Keratinocyte (primary cell): ENCODE data around the gene MARK1. TPM values are rescaled to one million over a fixed set of nuclear protein-coding genes. Genes with fewer than 3 reads are reported as not detected.

Experiments
- DNase-seq: peaks from one replicate; pipeline ENCODE4 v3.0.0-alpha.2; 2011; ENCODE audit warnings: low read depth, missing footprints, low spot score
- FAIRE-seq: peaks from 2 replicates; lab custom pipeline; 2011; peaks lifted over from hg19 to GRCh38; lab: Jason Lieb, UNC
- H2AFZ ChIP-seq: 2 replicates; pipeline ENCODE4 v1.6.0; 2012; ENCODE audit warnings: low read length, control low read depth, inconsistent platforms; ENCODE audit not compliant: control insufficient read depth
- H3K27ac ChIP-seq: 2 replicates; pipeline ENCODE4 v1.5.1; 2011; ENCODE audit warnings: low read length; ENCODE audit not compliant: control insufficient read depth, insufficient read depth
- H3K27me3 ChIP-seq: 3 replicates; pipeline ENCODE4 v1.6.0; 2011; ENCODE audit warnings: low read length; ENCODE audit not compliant: control insufficient read depth, insufficient read depth; ENCODE audit errors: extremely low read depth
- H3K36me3 ChIP-seq, 2 experiments: 2 replicates in 1 of 2; 3 replicates in 1 of 2; pipeline ENCODE4 v1.5.1; 2011; ENCODE audit warnings: low read length in 2 of 2, mild to moderate bottlenecking in 1 of 2; ENCODE audit not compliant: control insufficient read depth in 2 of 2, insufficient read depth in 2 of 2; ENCODE audit errors: extremely low read depth in 1 of 2
- H3K4me1 ChIP-seq: 3 replicates; pipeline ENCODE4 v1.5.1; 2011; ENCODE audit warnings: low read length; ENCODE audit not compliant: control insufficient read depth, insufficient read depth; ENCODE audit errors: extremely low read depth
- H3K4me2 ChIP-seq: 3 replicates; pipeline ENCODE4 v1.6.0; 2011; ENCODE audit warnings: low read depth, low read length; ENCODE audit not compliant: control insufficient read depth, insufficient read depth; ENCODE audit errors: extremely low read depth
- H3K4me3 ChIP-seq, 3 experiments: fragments of 200-600 bp in 1 of 3; sonication (generic) in 1 of 3; 2 replicates in 2 of 3; 3 replicates in 1 of 3; pipeline ENCODE4 v1.5.1; 2011 to 2016; ENCODE audit warnings: low read length in 3 of 3, mild to moderate bottlenecking in 3 of 3, control low read depth in 2 of 3, inconsistent platforms in 1 of 3, low read depth in 1 of 3, mixed read lengths in 1 of 3, mixed run types in 1 of 3, moderate library complexity in 1 of 3; ENCODE audit not compliant: control insufficient read depth in 2 of 3, insufficient read depth in 2 of 3; ENCODE audit errors: extremely low read depth in 1 of 3
- H3K79me2 ChIP-seq: 2 replicates; pipeline ENCODE4 v1.6.0; 2012; ENCODE audit warnings: low read length; ENCODE audit not compliant: control insufficient read depth, insufficient read depth
- H3K9ac ChIP-seq: 3 replicates; pipeline ENCODE4 v1.6.0; 2011; ENCODE audit warnings: low read length; ENCODE audit not compliant: control insufficient read depth, insufficient read depth; ENCODE audit errors: extremely low read depth
- H3K9me1 ChIP-seq: 3 replicates; pipeline ENCODE4 v1.6.0; 2011; ENCODE audit warnings: low read length; ENCODE audit not compliant: control insufficient read depth, insufficient read depth; ENCODE audit errors: extremely low read depth
- H3K9me3 ChIP-seq: 2 replicates; pipeline ENCODE4 v1.5.1; 2012; ENCODE audit warnings: low read depth, low read length; ENCODE audit not compliant: control insufficient read depth
- H4K20me1 ChIP-seq: 3 replicates; pipeline ENCODE4 v1.6.0; 2011; ENCODE audit warnings: low read length; ENCODE audit not compliant: control insufficient read depth, insufficient read depth; ENCODE audit errors: extremely low read depth
- EZH2 ChIP-seq: IDR thresholded peaks from one replicate; pipeline ENCODE4 v1.6.1; 2012; ENCODE audit warnings: inconsistent platforms, mild to moderate bottlenecking, low read length, moderate library complexity
- dilution Hi-C: fragments of 300-500 bp; cut with MboI; formaldehyde crosslinking; loops from one replicate; pipeline ENCODE4 v1.7.0; 2020; ENCODE audit warnings: low sequenced_read_pairs; ENCODE audit not compliant: extremely low pct_ligation_motif_present
- polyA plus RNA-seq, 5 experiments: library from polyadenylated mRNA; depleted of rRNA in 3 of 5; stranded (reverse) in 3 of 5; stranded (forward) in 1 of 5; unstranded in 1 of 5; fragments of >200 nt; gene quantifications; 1 replicate in 1 of 5; 2 replicates in 3 of 5; 3 replicates in 1 of 5; pipeline versions ENCODE4 v1.2.1 to v1.2.3, GENCODE V29; 2011 to 2012; ENCODE audit warnings: missing spikeins in 2 of 5, low read depth in 1 of 5, low replicate concordance in 1 of 5
- TF ChIP-seq, protein P1 (sequence below), 3 experiments: IDR thresholded peaks in 1 of 3; conservative IDR thresholded peaks in 1 of 3; optimal IDR thresholded peaks in 1 of 3; 2 replicates in 2 of 3; 3 replicates in 1 of 3; pipeline versions ENCODE3 to v1.5.1; 2011; ENCODE audit warnings: low read length in 3 of 3, mild to moderate bottlenecking in 3 of 3, moderate library complexity in 2 of 3, control low read depth in 1 of 3, inconsistent platforms in 1 of 3; ENCODE audit not compliant: insufficient read depth in 2 of 3; ENCODE audit errors: extremely low read depth in 1 of 3

The MARK1 gene
- polyA plus RNA-seq, 1 donor (not counting 4 experiments of a cell fraction or from before 2014, with no cell fraction given) = 8.4 TPM

DNA sequence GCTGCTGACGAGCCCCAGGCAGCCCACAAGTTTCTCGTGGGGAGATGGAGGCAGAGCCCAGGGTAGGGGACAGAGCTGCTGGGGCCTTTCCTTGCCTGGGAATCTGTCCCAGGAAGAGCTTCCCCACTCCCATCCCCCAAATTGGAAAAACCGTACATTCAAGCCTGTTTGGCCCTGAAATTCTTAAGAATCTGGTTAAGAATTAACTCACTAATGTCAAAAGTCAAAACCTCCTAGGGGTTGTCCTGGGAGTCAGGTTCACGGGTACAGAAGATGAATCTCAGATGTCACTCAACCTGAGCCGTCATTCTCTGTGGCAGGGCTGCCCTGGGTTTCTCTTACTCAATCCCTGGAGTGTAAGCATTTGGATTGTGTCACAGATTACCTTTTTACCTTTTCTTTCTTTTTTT is 170.7 kb downstream of the MARK1 start:
- H3K9ac ChIP-seq = no peak overlapping the region
- H3K4me2 ChIP-seq = no peak overlapping the region
- dilution Hi-C loops = no loop called here
- H3K9me3 ChIP-seq = no peaks in the 10 kb centered on the region
- FAIRE-seq (no peak), DNase-seq (no peak)
- no peak overlapping the region for H2AFZ ChIP-seq
- H3K4me3 ChIP-seq = no peak overlapping the region
- peaks cover 5% of the 10 kb centered on the region for H3K27me3 ChIP-seq
- H4K20me1 ChIP-seq = no peaks in the 10 kb centered on the region
- no peak overlapping the region for H3K27ac ChIP-seq
- TF ChIP-seq EZH2 = no peak
- TF ChIP-seq, protein P1, sequence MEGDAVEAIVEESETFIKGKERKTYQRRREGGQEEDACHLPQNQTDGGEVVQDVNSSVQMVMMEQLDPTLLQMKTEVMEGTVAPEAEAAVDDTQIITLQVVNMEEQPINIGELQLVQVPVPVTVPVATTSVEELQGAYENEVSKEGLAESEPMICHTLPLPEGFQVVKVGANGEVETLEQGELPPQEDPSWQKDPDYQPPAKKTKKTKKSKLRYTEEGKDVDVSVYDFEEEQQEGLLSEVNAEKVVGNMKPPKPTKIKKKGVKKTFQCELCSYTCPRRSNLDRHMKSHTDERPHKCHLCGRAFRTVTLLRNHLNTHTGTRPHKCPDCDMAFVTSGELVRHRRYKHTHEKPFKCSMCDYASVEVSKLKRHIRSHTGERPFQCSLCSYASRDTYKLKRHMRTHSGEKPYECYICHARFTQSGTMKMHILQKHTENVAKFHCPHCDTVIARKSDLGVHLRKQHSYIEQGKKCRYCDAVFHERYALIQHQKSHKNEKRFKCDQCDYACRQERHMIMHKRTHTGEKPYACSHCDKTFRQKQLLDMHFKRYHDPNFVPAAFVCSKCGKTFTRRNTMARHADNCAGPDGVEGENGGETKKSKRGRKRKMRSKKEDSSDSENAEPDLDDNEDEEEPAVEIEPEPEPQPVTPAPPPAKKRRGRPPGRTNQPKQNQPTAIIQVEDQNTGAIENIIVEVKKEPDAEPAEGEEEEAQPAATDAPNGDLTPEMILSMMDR (optimal IDR thresholded peaks at IDR 0.05 in 1 of 3, IDR thresholded peaks at IDR 0.05 in 1 of 3, conservative IDR thresholded peaks at IDR 0.05 in 1 of 3; ENCODE audit: extremely low read depth in 1 of 3, insufficient read depth in 2 of 3, low read length in 3 of 3) = no peak
- H3K9me1 ChIP-seq = no peaks in the 10 kb centered on the region
- no peaks in the 10 kb centered on the region for H3K79me2 ChIP-seq
- no peaks in the 10 kb centered on the region for H3K4me1 ChIP-seq
- no peaks in the 10 kb centered on the region for H3K36me3 ChIP-seq

DNA sequence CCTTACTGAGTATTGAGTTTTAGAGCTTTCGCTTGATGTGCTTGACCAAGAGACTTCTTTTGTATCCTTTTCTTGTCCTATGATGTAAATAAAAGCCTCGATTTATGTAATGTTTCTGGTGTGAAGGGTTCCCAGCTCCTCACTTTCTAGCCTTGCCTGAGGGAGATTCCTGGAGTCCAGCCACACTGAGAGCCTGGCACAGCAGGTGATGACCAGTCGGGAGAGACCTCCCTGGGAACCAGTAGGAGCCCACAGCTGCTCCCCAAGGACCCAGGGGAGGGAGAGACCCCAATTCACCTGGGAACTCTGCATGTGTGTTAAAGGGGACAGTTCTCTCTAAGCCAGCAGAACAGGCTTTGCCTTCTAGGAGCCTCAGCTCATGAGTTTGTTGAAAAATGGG is 171.1 kb downstream of the MARK1 start:
- Histone ChIP-seq H3K4me3 (no peak overlapping the region), H3K4me1 (no peaks in the 10 kb centered on the region), H3K27ac (no peak overlapping the region), H4K20me1 (no peaks in the 10 kb centered on the region), H3K4me2 (no peak overlapping the region), H3K9me1 (no peaks in the 10 kb centered on the region), H3K9me3 (no peaks in the 10 kb centered on the region), H3K79me2 (no peaks in the 10 kb centered on the region), H3K27me3 (peaks cover 5% of the 10 kb centered on the region), H3K36me3 (no peaks in the 10 kb centered on the region), H2AFZ (no peak overlapping the region), H3K9ac (no peak overlapping the region)
- dilution Hi-C loops = no loop called here
- no peak for DNase-seq
- no peak for TF ChIP-seq EZH2
- TF ChIP-seq, protein P1 (optimal IDR thresholded peaks at IDR 0.05 in 1 of 3, IDR thresholded peaks at IDR 0.05 in 1 of 3, conservative IDR thresholded peaks at IDR 0.05 in 1 of 3; ENCODE audit: extremely low read depth in 1 of 3, insufficient read depth in 2 of 3, low read length in 3 of 3) = no peak
- no peak for FAIRE-seq
